Endothelial cell of umbilical vein (primary cell): Measurements from ENCODE around the gene EMX1. TPM values are rescaled to one million over a fixed set of nuclear protein-coding genes. Genes with fewer than 3 reads are reported as not detected.

Experiments used
- BruUV-seq: library from RNA; stranded (reverse); fragments of 400-500 nt; replicated peaks from 2 replicates; lab custom pipeline; 2021; lab: Mats Ljungman, UMichigan
- CTCF ChIA-PET: fragments of 300-600, 350-600 bp; sonication (Branson Sonifier 250); formaldehyde crosslinking; loops from one replicate; lab custom pipeline; 2021; ENCODE audit warnings: antibody characterized with exemption, inconsistent platforms; lab: Charles Lee
- POLR2A ChIA-PET: fragments of 300-600, 350-600 bp; sonication (Branson Sonifier 250); formaldehyde crosslinking; loops from one replicate; lab custom pipeline; 2021; ENCODE audit warnings: antibody characterized with exemption, inconsistent platforms; lab: Charles Lee
- DNase-seq: peaks from one replicate; pipeline ENCODE4 v3.0.0-alpha.2; 2011; ENCODE audit warnings: low read depth, low spot score
- FAIRE-seq: peaks from 2 replicates; lab custom pipeline; 2011; peaks lifted over from hg19 to GRCh38; lab: Jason Lieb, UNC
- H2AFZ ChIP-seq: 2 replicates; pipeline ENCODE4 v1.6.0; 2012; ENCODE audit warnings: low read depth, low read length, control low read depth, inconsistent platforms
- H3K27ac ChIP-seq: 2 replicates; pipeline ENCODE4 v1.5.1; 2011; ENCODE audit warnings: low read depth, mild to moderate bottlenecking, control low read depth, low read length, moderate library complexity; ENCODE audit not compliant: insufficient read depth
- H3K27me3 ChIP-seq, 2 experiments: 2 replicates each; pipeline versions ENCODE4 v1.6.0 to v1.6.1; 2011; ENCODE audit warnings: low read length in 2 of 2, mixed read lengths in 1 of 2; ENCODE audit not compliant: control insufficient read depth in 2 of 2, insufficient read depth in 2 of 2
- H3K36me3 ChIP-seq, 2 experiments: 2 replicates in 1 of 2; 3 replicates in 1 of 2; pipeline ENCODE4 v1.5.1; 2011; ENCODE audit warnings: low read length in 2 of 2, mild to moderate bottlenecking in 1 of 2, moderate library complexity in 1 of 2; ENCODE audit not compliant: control insufficient read depth in 2 of 2, insufficient read depth in 2 of 2; ENCODE audit errors: extremely low read depth in 1 of 2
- H3K4me1 ChIP-seq: 3 replicates; pipeline ENCODE4 v1.5.1; 2011; ENCODE audit warnings: mild to moderate bottlenecking, low read length; ENCODE audit not compliant: control insufficient read depth, insufficient read depth; ENCODE audit errors: extremely low read depth
- H3K4me2 ChIP-seq: 2 replicates; pipeline ENCODE4 v1.6.1; 2011; ENCODE audit warnings: low read length, control low read depth, mixed read lengths; ENCODE audit not compliant: insufficient read depth
- H3K4me3 ChIP-seq, 3 experiments: fragments of 200-600 bp in 1 of 3; sonication (generic), shearing (Covaris generic) in 1 of 3; replicated peaks in 1 of 3; 2 replicates each; pipeline ENCODE4 v1.5.1; 2011 to 2016; ENCODE audit warnings: control low read depth in 3 of 3, low read length in 3 of 3, mild to moderate bottlenecking in 2 of 3, inconsistent platforms in 1 of 3, low read depth in 1 of 3, moderate library complexity in 1 of 3; ENCODE audit not compliant: insufficient read depth in 1 of 3
- H3K79me2 ChIP-seq: 2 replicates; pipeline ENCODE4 v1.6.0; 2012; ENCODE audit warnings: low read length, inconsistent platforms; ENCODE audit not compliant: control insufficient read depth, insufficient read depth
- H3K9ac ChIP-seq: replicated peaks from 2 replicates; pipeline ENCODE3; 2011; ENCODE audit warnings: low read length, control low read depth; ENCODE audit not compliant: insufficient read depth; ENCODE audit errors: extremely low read depth
- H3K9me1 ChIP-seq: replicated peaks from 3 replicates; pipeline ENCODE4 v1.6.0; 2011; ENCODE audit warnings: mild to moderate bottlenecking, low read length; ENCODE audit not compliant: control insufficient read depth, insufficient read depth; ENCODE audit errors: extremely low read depth
- H3K9me3 ChIP-seq: replicated peaks from 2 replicates; pipeline ENCODE4 v1.5.1; 2012; ENCODE audit warnings: low read length, inconsistent platforms; ENCODE audit not compliant: control insufficient read depth, insufficient read depth
- H4K20me1 ChIP-seq: replicated peaks from 2 replicates; pipeline ENCODE3; 2011; ENCODE audit warnings: mild to moderate bottlenecking, low read length; ENCODE audit not compliant: control insufficient read depth, insufficient read depth; ENCODE audit errors: extremely low read depth
- EZH2 ChIP-seq: IDR thresholded peaks from 2 replicates; pipeline ENCODE4 v1.6.1; 2012; ENCODE audit warnings: borderline replicate concordance, low read depth, mild to moderate bottlenecking, moderate library complexity, low read length, inconsistent platforms; ENCODE audit not compliant: severe bottlenecking
- FOS ChIP-seq: IDR thresholded peaks from 2 replicates; pipeline ENCODE4 v1.6.1; 2011; ENCODE audit warnings: mild to moderate bottlenecking, low read length, moderate library complexity, borderline replicate concordance; ENCODE audit not compliant: insufficient read depth
- GATA2 ChIP-seq: IDR thresholded peaks from 2 replicates; pipeline ENCODE4 v1.7.0; 2011; ENCODE audit warnings: low read depth, mild to moderate bottlenecking, moderate library complexity, mixed read lengths, low read length; ENCODE audit not compliant: insufficient read length, insufficient read depth
- JUN ChIP-seq: IDR thresholded peaks from 2 replicates; pipeline ENCODE4 v1.6.1; 2011; ENCODE audit warnings: borderline replicate concordance, low read depth; ENCODE audit not compliant: insufficient read length, insufficient read depth
- MYC ChIP-seq: IDR thresholded peaks from one replicate; pipeline ENCODE4 v1.6.1; 2011; ENCODE audit warnings: mild to moderate bottlenecking, low read depth, low read length
- POLR2A ChIP-seq: IDR thresholded peaks from 2 replicates; pipeline ENCODE4 v1.6.1; 2012; ENCODE audit warnings: low read depth, mild to moderate bottlenecking, control low read depth, low read length
- POLR2AphosphoS5 ChIP-seq: IDR thresholded peaks from 2 replicates; pipeline ENCODE4 v1.6.1; 2012; ENCODE audit warnings: low read depth, mild to moderate bottlenecking, control low read depth, low read length, moderate library complexity; ENCODE audit not compliant: insufficient read depth
- dilution Hi-C: fragments of 300-500 bp; cut with MboI; formaldehyde crosslinking; loops from one replicate; pipeline ENCODE4 v1.15.0; 2019; ENCODE audit warnings: low sequenced_read_pairs; ENCODE audit not compliant: extremely low pct_ligation_motif_present
- intact Hi-C: fragments of 100-400 bp; cut with micrococcal nuclease; formaldehyde crosslinking; loops from one replicate; pipeline ENCODE4 v1.10.0; 2022
- polyA plus RNA-seq, 4 experiments: library from polyadenylated mRNA; depleted of rRNA in 3 of 4; stranded (reverse) in 3 of 4; unstranded in 1 of 4; fragments of >200 nt; gene quantifications; 2 replicates each; pipeline versions ENCODE4 v1.2.1 to v1.2.3, GENCODE V29; 2011 to 2012; ENCODE audit warnings: missing spikeins in 1 of 4
- total RNA-seq: library from RNA; stranded (reverse); gene quantifications from 2 replicates; pipeline ENCODE4 v1.2.3, GENCODE V29; 2021
- TF ChIP-seq, protein P1 (sequence below): IDR thresholded peaks from 2 replicates; pipeline ENCODE4 v1.6.1; 2011; ENCODE audit not compliant: insufficient read depth, insufficient read length
- TF ChIP-seq, protein P2 (sequence below), 2 donors: IDR thresholded peaks; 1 replicate in 1 of 2; 2 replicates in 1 of 2; pipeline ENCODE4 v1.5.1; 2011; ENCODE audit warnings: low read length in 2 of 2, mild to moderate bottlenecking in 2 of 2, moderate library complexity in 2 of 2, control low read depth in 1 of 2, inconsistent platforms in 1 of 2, low read depth in 1 of 2; ENCODE audit not compliant: insufficient read depth in 1 of 2; ENCODE audit errors: extremely low read depth in 1 of 2

Gene EMX1
- total and polyA plus RNA-seq, 2 donors (not counting 3 experiments of a cell fraction or from before 2014, with no cell fraction given), result not detected

DNA sequence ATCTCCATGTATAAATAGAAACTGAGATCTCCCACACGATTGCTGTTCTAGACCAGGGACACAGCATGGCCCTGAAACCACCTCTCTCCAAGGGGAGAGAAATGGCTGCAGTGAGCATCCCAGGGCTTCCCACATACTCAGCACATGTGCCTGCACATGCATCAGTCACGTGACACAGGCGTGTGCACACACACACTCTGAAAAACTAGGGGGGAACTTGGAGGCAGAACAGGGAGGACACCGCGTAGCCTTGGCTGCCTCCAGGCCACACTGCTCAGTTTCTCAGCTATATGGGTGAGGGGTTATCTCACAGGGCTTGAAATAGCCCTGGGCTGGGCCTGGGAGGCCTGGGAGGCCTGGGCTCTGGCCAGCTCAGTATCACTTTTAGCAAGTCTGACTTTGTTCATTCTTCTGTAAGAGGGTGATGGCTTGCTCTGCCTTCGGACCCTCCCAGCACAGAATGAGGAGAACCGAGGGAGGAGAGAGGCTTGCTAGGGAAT lies 66.9 kb downstream of the EMX1 start:
- no peak overlapping the region for H3K9ac ChIP-seq
- BruUV-seq, result no TSS peak
- intact Hi-C loops (no loop called here), dilution Hi-C loops (no loop called here)
- no peak overlapping the region for H3K27ac ChIP-seq
- H2AFZ ChIP-seq, result no peak overlapping the region
- no peak for DNase-seq
- H3K27me3 ChIP-seq, result no peaks in the 10 kb centered on the region
- ChIA-PET CTCF (interaction anchor here (1.1 to 2.3 kb wide), 5 partner anchors 9 to 228 kb away, joined by 3 to 12 read pairs (median 5); no protein-coding TSS in a partner anchor), POLR2A (no interaction called here)
- peaks cover 0 to 3% of the 10 kb centered on the region in 2 experiments for H3K36me3 ChIP-seq
- TF ChIP-seq, protein P1, sequence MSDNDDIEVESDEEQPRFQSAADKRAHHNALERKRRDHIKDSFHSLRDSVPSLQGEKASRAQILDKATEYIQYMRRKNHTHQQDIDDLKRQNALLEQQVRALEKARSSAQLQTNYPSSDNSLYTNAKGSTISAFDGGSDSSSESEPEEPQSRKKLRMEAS, result no peak
- TF ChIP-seq GATA2, result no peak
- no peak for TF ChIP-seq POLR2A
- no peak for TF ChIP-seq MYC
- no peak for TF ChIP-seq JUN
- TF ChIP-seq, protein P2, sequence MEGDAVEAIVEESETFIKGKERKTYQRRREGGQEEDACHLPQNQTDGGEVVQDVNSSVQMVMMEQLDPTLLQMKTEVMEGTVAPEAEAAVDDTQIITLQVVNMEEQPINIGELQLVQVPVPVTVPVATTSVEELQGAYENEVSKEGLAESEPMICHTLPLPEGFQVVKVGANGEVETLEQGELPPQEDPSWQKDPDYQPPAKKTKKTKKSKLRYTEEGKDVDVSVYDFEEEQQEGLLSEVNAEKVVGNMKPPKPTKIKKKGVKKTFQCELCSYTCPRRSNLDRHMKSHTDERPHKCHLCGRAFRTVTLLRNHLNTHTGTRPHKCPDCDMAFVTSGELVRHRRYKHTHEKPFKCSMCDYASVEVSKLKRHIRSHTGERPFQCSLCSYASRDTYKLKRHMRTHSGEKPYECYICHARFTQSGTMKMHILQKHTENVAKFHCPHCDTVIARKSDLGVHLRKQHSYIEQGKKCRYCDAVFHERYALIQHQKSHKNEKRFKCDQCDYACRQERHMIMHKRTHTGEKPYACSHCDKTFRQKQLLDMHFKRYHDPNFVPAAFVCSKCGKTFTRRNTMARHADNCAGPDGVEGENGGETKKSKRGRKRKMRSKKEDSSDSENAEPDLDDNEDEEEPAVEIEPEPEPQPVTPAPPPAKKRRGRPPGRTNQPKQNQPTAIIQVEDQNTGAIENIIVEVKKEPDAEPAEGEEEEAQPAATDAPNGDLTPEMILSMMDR (IDR thresholded peaks at IDR 0.05; ENCODE audit: extremely low read depth in 1 of 2, insufficient read depth in 1 of 2, low read depth in 1 of 2, low read length in 2 of 2), result no peak
- TF ChIP-seq POLR2AphosphoS5, result no peak
- TF ChIP-seq FOS, result no peak
- no peak for TF ChIP-seq EZH2
- H3K4me1 ChIP-seq, result peaks cover 5% of the 10 kb centered on the region
- no peak overlapping the region for H3K4me3 ChIP-seq
- H4K20me1 ChIP-seq, result no peaks in the 10 kb centered on the region
- H3K9me1 ChIP-seq, result no peaks in the 10 kb centered on the region
- no peak overlapping the region for H3K4me2 ChIP-seq
- FAIRE-seq, result no peak
- no peaks in the 10 kb centered on the region for H3K79me2 ChIP-seq
- H3K9me3 ChIP-seq, result no peaks in the 10 kb centered on the region

Other genes with a start within 250 kb of the EMX1 start
- gene EXOC6B, start 91.5 kb upstream of the EMX1 start, total RNA-seq, result 23.6 and 34.8 TPM in 2 replicates
- gene EXOC6B, start 91.5 kb upstream of the EMX1 start, polyA plus RNA-seq, result 9.0 and 10.8 TPM in 2 replicates
- gene SPR, start 30.1 kb upstream of the EMX1 start, total RNA-seq, result 26.3 and 27.6 TPM in 2 replicates
- 18.1 and 22.0 TPM in 2 replicates for gene SPR, start 30.1 kb upstream of the EMX1 start, polyA plus RNA-seq
- 24.6 and 28.6 TPM in 2 replicates for gene SFXN5, start 154.2 kb downstream of the EMX1 start, total RNA-seq
- 18.7 and 22.8 TPM in 2 replicates for gene SFXN5, start 154.2 kb downstream of the EMX1 start, polyA plus RNA-seq
- gene RAB11FIP5, start 195.4 kb downstream of the EMX1 start, total RNA-seq, result 47.0 and 49.4 TPM in 2 replicates
- gene RAB11FIP5, start 195.4 kb downstream of the EMX1 start, polyA plus RNA-seq, result 32.4 and 36.6 TPM in 2 replicates